PC-9 (cell line): ENCODE data around the gene THADA. TPM values are rescaled to one million over a fixed set of nuclear protein-coding genes. Genes with fewer than 3 reads are reported as not detected.

Source experiments
- BruUV-seq: library from RNA; stranded (reverse); fragments of 400-500 nt; replicated peaks from 2 replicates; lab custom pipeline; 2021; lab: Mats Ljungman, UMichigan
- CTCF ChIA-PET: fragments of 300-600 bp; sonication (Branson Sonifier 250); formaldehyde crosslinking; loops from one replicate; lab custom pipeline; 2022; ENCODE audit warnings: antibody characterized with exemption; lab: Charles Lee
- POLR2A ChIA-PET: fragments of 300-600 bp; sonication (Branson Sonifier 250); formaldehyde crosslinking; loops from one replicate; lab custom pipeline; 2022; ENCODE audit warnings: antibody characterized with exemption; ENCODE audit not compliant: unreplicated experiment; lab: Charles Lee
- DNase-seq, 2 experiments: peaks; one replicate each; pipeline versions ENCODE4 v3.0.0 to v3.0.0-alpha.2; 2015 to 2022; ENCODE audit warnings: mixed read lengths in 1 of 2
- H2AFZ ChIP-seq: fragments of 200-600 bp; sonication (generic); 2 replicates; pipeline ENCODE4 v1.8.1; 2017; ENCODE audit warnings: antibody characterized with exemption
- H3F3A ChIP-seq: fragments of 200-600 bp; sonication (generic); 2 replicates; pipeline ENCODE4 v1.8.1; 2017; ENCODE audit warnings: antibody characterized with exemption, mild to moderate bottlenecking, low read depth; ENCODE audit not compliant: insufficient read depth
- H3K27ac ChIP-seq: fragments of 200-600 bp; sonication (generic); 2 replicates; pipeline ENCODE4 v1.6.1; 2016; ENCODE audit warnings: mixed run types
- H3K27me3 ChIP-seq: fragments of 200-600 bp; sonication (generic); 2 replicates; pipeline ENCODE4 v1.6.1; 2016; ENCODE audit warnings: low read depth, mixed run types; ENCODE audit not compliant: insufficient read depth
- H3K36me3 ChIP-seq: fragments of 200-600 bp; sonication (generic); 2 replicates; pipeline ENCODE4 v1.6.1; 2016; ENCODE audit warnings: low read depth, mixed run types
- H3K4me1 ChIP-seq: fragments of 200-600 bp; sonication (generic); replicated peaks from 2 replicates; pipeline ENCODE4 v1.6.1; 2016; ENCODE audit warnings: mixed run types; ENCODE audit not compliant: insufficient read depth
- H3K4me2 ChIP-seq: fragments of 200-600 bp; sonication (generic); 2 replicates; pipeline ENCODE4 v1.6.1; 2017; ENCODE audit warnings: mixed run types
- H3K4me3 ChIP-seq: fragments of 200-600 bp; sonication (generic); 2 replicates; pipeline ENCODE4 v1.6.1; 2016; ENCODE audit warnings: mixed run types
- H3K79me2 ChIP-seq: fragments of 200-600 bp; sonication (generic); 2 replicates; pipeline ENCODE4 v1.6.1; 2017; ENCODE audit warnings: low read depth, mixed run types
- H3K9me2 ChIP-seq: fragments of 200-600 bp; sonication (generic); 2 replicates; pipeline ENCODE4 v1.8.1; 2017; ENCODE audit warnings: mild to moderate bottlenecking; ENCODE audit not compliant: insufficient read depth
- H3K9me3 ChIP-seq: fragments of 200-600 bp; sonication (generic); 2 replicates; pipeline ENCODE4 v1.8.1; 2016; ENCODE audit warnings: low read depth; ENCODE audit not compliant: insufficient read depth
- H4K20me1 ChIP-seq: fragments of 200-600 bp; sonication (generic); 2 replicates; pipeline ENCODE4 v1.8.1; 2017; ENCODE audit not compliant: insufficient read depth
- CTCF ChIP-seq: fragments of 200-600 bp; sonication (generic); conservative IDR thresholded peaks from 2 replicates; pipeline ENCODE4 v1.6.1; 2017; ENCODE audit warnings: mixed run types, antibody characterized with exemption, mild to moderate bottlenecking, moderate library complexity
- EZH2 ChIP-seq: fragments of 200-600 bp; sonication (generic); IDR thresholded peaks from 2 replicates; pipeline ENCODE4 v1.8.0; 2017; ENCODE audit warnings: antibody characterized with exemption, low read depth
- intact Hi-C: fragments of 100-400 bp; cut with micrococcal nuclease; formaldehyde crosslinking; loops from one replicate; pipeline ENCODE4 v1.10.0; 2022; ENCODE audit not compliant: unreplicated experiment
- total RNA-seq: library from RNA; stranded (reverse); gene quantifications from 2 replicates; pipeline ENCODE4 v1.2.3, GENCODE V29; 2021

Gene THADA
- total RNA-seq, 1 experiment from 2014 or later = 28.1 TPM

GRCh38 chr2:43594875-43595274 is 963 bp downstream of the THADA start:
- CTCF ChIA-PET = no interaction called here
- Histone ChIP-seq H3K27ac (no peak overlapping the region), H3K4me2 (peak overlapping the region; percentile 85), H4K20me1 (no peaks in the 10 kb centered on the region), H3F3A (peaks cover 5% of the 10 kb centered on the region; the same call in 1 of the 2 replicates), H2AFZ (peak overlapping the region; percentile 95), H3K4me3 (peak overlapping the region; percentile 85), H3K4me1 (peaks cover 12% of the 10 kb centered on the region), H3K9me2 (no peaks in the 10 kb centered on the region), H3K27me3 (no peaks in the 10 kb centered on the region), H3K9me3 (no peaks in the 10 kb centered on the region), H3K36me3 (peaks cover 8% of the 10 kb centered on the region; the same call in 1 of the 2 replicates), H3K79me2 (peaks cover 31% of the 10 kb centered on the region)
- TF ChIP-seq EZH2 = no peak
- no peak for TF ChIP-seq CTCF
- intact Hi-C loops = no loop called here
- no TSS peak for BruUV-seq
- POLR2A ChIA-PET = interaction anchor here (0.6 kb wide), 2 partner anchors 785 to 1361 kb away, joined by 3 to 6 read pairs; no protein-coding TSS in a partner anchor
- no peak for DNase-seq

GRCh38 chr2:43593254-43593653 is 2.6 kb downstream of the THADA start:
- CTCF ChIA-PET = interaction anchor here (0.7 kb wide), 1 partner anchor 114 kb away, joined by 3 read pairs; no protein-coding TSS in a partner anchor
- peaks cover 31% of the 10 kb centered on the region for H3K79me2 ChIP-seq

GRCh38 chr2:43592443-43592842 is 3.4 kb downstream of the THADA start:
- no peak overlapping the region for H3K4me3 ChIP-seq
- no peaks in the 10 kb centered on the region for H3K27me3 ChIP-seq
- no peak for TF ChIP-seq CTCF
- TF ChIP-seq EZH2 = no peak
- H3F3A ChIP-seq = peaks cover 16% of the 10 kb centered on the region
- DNase-seq = no peak
- peaks cover 12% of the 10 kb centered on the region for H3K4me1 ChIP-seq
- no peaks in the 10 kb centered on the region for H3K9me3 ChIP-seq
- H3K79me2 ChIP-seq = peaks cover 31% of the 10 kb centered on the region
- H4K20me1 ChIP-seq = peaks cover 7% of the 10 kb centered on the region; the same call in 1 of the 2 replicates
- no TSS peak for BruUV-seq
- intact Hi-C loops = no loop called here
- H3K36me3 ChIP-seq = peaks cover 25% of the 10 kb centered on the region; the same call in 1 of the 2 replicates
- no peak overlapping the region for H3K27ac ChIP-seq
- H3K9me2 ChIP-seq = no peaks in the 10 kb centered on the region
- no peak overlapping the region for H3K4me2 ChIP-seq
- no peak overlapping the region for H2AFZ ChIP-seq
- CTCF ChIA-PET = no interaction called here
- POLR2A ChIA-PET = no interaction called here

More at GRCh38 chr2:43593254-43593653, 2.6 kb downstream of the THADA start:
- no peaks in the 10 kb centered on the region for H3K9me3 ChIP-seq
- H3K9me2 ChIP-seq = no peaks in the 10 kb centered on the region
- H3K27ac ChIP-seq = no peak overlapping the region
- peaks cover 12% of the 10 kb centered on the region for H3K4me1 ChIP-seq
- TF ChIP-seq CTCF (no peak), EZH2 (no peak)
- H3K4me2 ChIP-seq = no peak overlapping the region
- no peak for DNase-seq
- H3K36me3 ChIP-seq = peaks cover 19% of the 10 kb centered on the region; the same call in 1 of the 2 replicates
- H3F3A ChIP-seq = peaks cover 9% of the 10 kb centered on the region
- BruUV-seq = no TSS peak
- no peak overlapping the region for H3K4me3 ChIP-seq
- intact Hi-C loops = no loop called here
- peaks cover 7% of the 10 kb centered on the region; the same call in 1 of the 2 replicates for H4K20me1 ChIP-seq
- POLR2A ChIA-PET = no interaction called here
- no peaks in the 10 kb centered on the region for H3K27me3 ChIP-seq
- no peak overlapping the region for H2AFZ ChIP-seq
